H9 (cell line): Measurements from ENCODE around the gene DERA. TPM values are rescaled to one million over a fixed set of nuclear protein-coding genes. Genes with fewer than 3 reads are reported as not detected.

Source experiments
- DNase-seq: peaks from one replicate; pipeline ENCODE4 v3.0.0-alpha.2; 2017
- H2AFZ ChIP-seq: one replicate; pipeline ENCODE4 v1.6.1; 2013; ENCODE audit warnings: mild to moderate bottlenecking, low read length, control low read depth, moderate library complexity
- H2AK5ac ChIP-seq: 2 replicates; pipeline ENCODE4 v1.6.1; 2013; ENCODE audit warnings: low read length, control low read depth, mixed read lengths; ENCODE audit not compliant: insufficient read length
- H2BK120ac ChIP-seq: one replicate; pipeline ENCODE4 v1.6.1; 2013; ENCODE audit warnings: low read depth, mild to moderate bottlenecking, low read length, control low read depth, inconsistent platforms; ENCODE audit not compliant: poor library complexity, severe bottlenecking
- H2BK12ac ChIP-seq: 2 replicates; pipeline ENCODE4 v1.6.1; 2013; ENCODE audit warnings: low read length, control low read depth, mixed read lengths, low read depth; ENCODE audit not compliant: insufficient read length
- H2BK15ac ChIP-seq: 2 replicates; pipeline ENCODE4 v1.6.1; 2013; ENCODE audit warnings: low read depth, low read length, control low read depth
- H2BK20ac ChIP-seq: one replicate; pipeline ENCODE4 v1.6.1; 2013; ENCODE audit warnings: low read depth, mild to moderate bottlenecking, low read length, control low read depth, inconsistent platforms; ENCODE audit not compliant: poor library complexity, severe bottlenecking
- H2BK5ac ChIP-seq: 2 replicates; pipeline ENCODE4 v1.6.1; 2013; ENCODE audit warnings: low read length, control low read depth, mixed read lengths; ENCODE audit not compliant: insufficient read length
- H3K14ac ChIP-seq: 2 replicates; pipeline ENCODE4 v1.6.1; 2013; ENCODE audit warnings: low read length, control low read depth; ENCODE audit not compliant: insufficient read depth
- H3K18ac ChIP-seq: 2 replicates; pipeline ENCODE4 v1.6.1; 2013; ENCODE audit warnings: low read depth, mild to moderate bottlenecking, mixed read lengths, low read length, control low read depth; ENCODE audit not compliant: insufficient read length
- H3K23ac ChIP-seq: 2 replicates; pipeline ENCODE4 v1.6.1; 2013; ENCODE audit warnings: low read length, control low read depth, mixed read lengths, low read depth; ENCODE audit not compliant: insufficient read length
- H3K23me2 ChIP-seq: 2 replicates; pipeline ENCODE4 v1.6.1; 2013; ENCODE audit warnings: low read depth, mild to moderate bottlenecking, mixed read lengths, low read length, control low read depth; ENCODE audit not compliant: insufficient read length, poor library complexity, severe bottlenecking
- H3K27ac ChIP-seq: 2 replicates; pipeline ENCODE4 v1.5.1; 2013; ENCODE audit warnings: low read length, control low read depth, mixed read lengths, low read depth; ENCODE audit not compliant: insufficient read length
- H3K27me3 ChIP-seq: 2 replicates; pipeline ENCODE4 v1.6.1; 2013; ENCODE audit warnings: low read length, control low read depth, inconsistent platforms; ENCODE audit not compliant: insufficient read depth
- H3K4ac ChIP-seq: 2 replicates; pipeline ENCODE4 v1.6.1; 2013; ENCODE audit warnings: low read depth, mild to moderate bottlenecking, control low read depth, inconsistent platforms, low read length, moderate library complexity
- H3K4me1 ChIP-seq: 2 replicates; pipeline ENCODE4 v1.6.1; 2013; ENCODE audit warnings: low read length, control low read depth, inconsistent platforms; ENCODE audit not compliant: insufficient read depth
- H3K4me2 ChIP-seq: 2 replicates; pipeline ENCODE4 v1.6.1; 2013; ENCODE audit warnings: low read length, control low read depth, mixed read lengths; ENCODE audit not compliant: insufficient read length, insufficient read depth
- H3K56ac ChIP-seq: 2 replicates; pipeline ENCODE4 v1.6.1; 2013; ENCODE audit warnings: low read depth, mild to moderate bottlenecking, mixed read lengths, low read length, control low read depth; ENCODE audit not compliant: insufficient read length
- H3K79me1 ChIP-seq: 2 replicates; pipeline ENCODE4 v1.6.1; 2013; ENCODE audit warnings: low read depth, mild to moderate bottlenecking, moderate library complexity, low read length, control low read depth, inconsistent platforms; ENCODE audit not compliant: insufficient read depth, poor library complexity, severe bottlenecking
- H3K79me2 ChIP-seq: 2 replicates; pipeline ENCODE4 v1.6.1; 2013; ENCODE audit warnings: low read length, control low read depth, inconsistent platforms; ENCODE audit not compliant: insufficient read depth
- H3K9ac ChIP-seq: 2 replicates; pipeline ENCODE4 v1.6.1; 2013; ENCODE audit warnings: low read length, control low read depth, mixed read lengths; ENCODE audit not compliant: insufficient read length; ENCODE audit errors: extremely low read depth
- H3K9me3 ChIP-seq: one replicate; pipeline ENCODE4 v1.6.1; 2013; ENCODE audit warnings: low read depth, low read length, inconsistent platforms; ENCODE audit not compliant: control insufficient read depth
- H3T11ph ChIP-seq: one replicate; pipeline ENCODE4 v1.6.1; 2013; ENCODE audit warnings: mild to moderate bottlenecking, low read length, control low read depth, inconsistent platforms
- H4K20me1 ChIP-seq: one replicate; pipeline ENCODE4 v1.6.1; 2013; ENCODE audit not compliant: control insufficient read depth, insufficient read length, insufficient read depth
- H4K5ac ChIP-seq: 2 replicates; pipeline ENCODE4 v1.6.1; 2013; ENCODE audit warnings: low read depth, mild to moderate bottlenecking, mixed read lengths, low read length, control low read depth; ENCODE audit not compliant: insufficient read length
- H4K8ac ChIP-seq: replicated peaks from 2 replicates; pipeline ENCODE4 v1.6.1; 2013; ENCODE audit warnings: low read length, control low read depth, mixed read lengths, low read depth; ENCODE audit not compliant: insufficient read length
- H4K91ac ChIP-seq: 2 replicates; pipeline ENCODE4 v1.6.1; 2013; ENCODE audit warnings: low read depth, mild to moderate bottlenecking, moderate library complexity, mixed read lengths, low read length, control low read depth; ENCODE audit not compliant: insufficient read length
- H3K27ac Mint-ChIP-seq, 3 experiments: 2 replicates in 2 of 3; 3 replicates in 1 of 3; pipeline ENCODE4 v1.8.0; 2020 to 2021; ENCODE audit warnings: mixed read lengths in 3 of 3, mild to moderate bottlenecking in 1 of 3, moderate library complexity in 1 of 3
- H3K27me3 Mint-ChIP-seq: 2 replicates; pipeline ENCODE4 v1.8.0; 2021; ENCODE audit warnings: low read depth, mild to moderate bottlenecking, moderate library complexity, mixed read lengths
- H3K36me3 Mint-ChIP-seq, 3 experiments: 2 replicates in 2 of 3; 3 replicates in 1 of 3; pipeline ENCODE4 v1.8.0; 2020 to 2021; ENCODE audit warnings: low read depth in 3 of 3, mixed read lengths in 3 of 3; ENCODE audit not compliant: insufficient read depth in 1 of 3
- H3K4me1 Mint-ChIP-seq, 2 experiments: 2 replicates each; pipeline ENCODE4 v1.8.0; 2020; ENCODE audit warnings: mixed read lengths in 2 of 2
- H3K4me3 Mint-ChIP-seq, 2 experiments: 2 replicates in 1 of 2; 3 replicates in 1 of 2; pipeline ENCODE4 v1.8.0; 2020 to 2021; ENCODE audit warnings: mild to moderate bottlenecking in 2 of 2, mixed read lengths in 2 of 2, moderate library complexity in 1 of 2
- H3K9me3 Mint-ChIP-seq, 2 experiments: 2 replicates in 1 of 2; 3 replicates in 1 of 2; pipeline ENCODE4 v1.8.0; 2020; ENCODE audit warnings: mild to moderate bottlenecking in 2 of 2, mixed read lengths in 2 of 2, moderate library complexity in 1 of 2
- WGBS: extraction: QIAGEN DNeasy Blood & Tissue Kit; methylation state at CpG from one replicate; pipeline ENCODE4 v1.1.7; 2013; ENCODE audit warnings: missing lambda C conversion rate, low lambda C conversion rate, mixed read lengths; ENCODE audit not compliant: insufficient read length; ENCODE audit errors: extremely low coverage; 5-methylcytosine and 5-hydroxymethylcytosine counted together
- total RNA-seq: library from RNA; stranded (reverse); gene quantifications from 2 replicates; pipeline ENCODE4 v1.2.1, GENCODE V29; 2021
- TF ChIP-seq, protein P1 (sequence below): fragments of 200-600 bp; sonication (generic); conservative IDR thresholded peaks from 3 replicates; pipeline ENCODE4 v1.8.0; 2021; ENCODE audit warnings: antibody characterized with exemption, mild to moderate bottlenecking

The DERA gene
- total RNA-seq, 1 experiment from 2014 or later = 20.9 TPM

DNA sequence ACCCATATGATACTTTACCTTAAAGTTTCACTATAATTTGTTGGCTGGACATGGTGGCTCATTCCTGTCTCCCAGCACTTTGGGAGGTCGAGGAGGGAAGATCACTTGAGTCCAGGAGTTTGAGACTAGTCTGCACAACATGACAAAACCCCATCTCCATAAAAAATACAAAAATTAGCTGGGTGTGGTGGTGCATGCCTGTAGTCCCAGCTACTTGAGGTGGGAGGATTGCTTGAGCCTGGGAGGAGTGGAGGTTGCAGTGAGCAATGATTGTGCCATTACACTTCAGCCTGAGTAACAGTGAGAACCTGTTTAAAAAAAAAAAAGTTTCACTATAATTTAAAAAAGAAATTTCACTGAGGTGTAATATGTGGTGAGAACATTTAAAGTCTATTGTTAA is 21.2 kb downstream of the DERA start:
- Mint-ChIP-seq H3K4me1 (peaks cover 24 to 27% of the 10 kb centered on the region in 2 experiments), H3K36me3 (0 out of 7 replicates have a peak, but pooled peaks cover 0 to 1% (median 0%) of the 10 kb centered on the region in 3 experiments), H3K27ac (no peak overlapping the region), H3K27me3 (no peaks in the 10 kb centered on the region), H3K9me3 (no peaks in the 10 kb centered on the region; a peak in 2 of 5 replicates), H3K4me3 (no peak overlapping the region)
- H2BK120ac ChIP-seq = no peak overlapping the region
- H3K79me2 ChIP-seq = no peaks in the 10 kb centered on the region
- no peak overlapping the region for H4K5ac ChIP-seq
- no peaks in the 10 kb centered on the region for H4K20me1 ChIP-seq
- no peak overlapping the region for H2AFZ ChIP-seq
- no peak overlapping the region for H3K9ac ChIP-seq
- H3K4ac ChIP-seq = no peak overlapping the region
- H3K18ac ChIP-seq = no peak overlapping the region
- H4K8ac ChIP-seq = no peak overlapping the region
- H2BK15ac ChIP-seq = no peak overlapping the region
- no peak overlapping the region for H3K56ac ChIP-seq
- H2BK5ac ChIP-seq = no peak overlapping the region
- H3K4me1 ChIP-seq = no peaks in the 10 kb centered on the region; the same call in 1 of the 2 replicates
- H4K91ac ChIP-seq = no peak overlapping the region
- no peak overlapping the region for H2BK20ac ChIP-seq
- no peak overlapping the region for H3K14ac ChIP-seq
- H3K27me3 ChIP-seq = no peaks in the 10 kb centered on the region
- H3K4me2 ChIP-seq = no peak overlapping the region
- no peak overlapping the region for H2BK12ac ChIP-seq
- TF ChIP-seq, protein P1, sequence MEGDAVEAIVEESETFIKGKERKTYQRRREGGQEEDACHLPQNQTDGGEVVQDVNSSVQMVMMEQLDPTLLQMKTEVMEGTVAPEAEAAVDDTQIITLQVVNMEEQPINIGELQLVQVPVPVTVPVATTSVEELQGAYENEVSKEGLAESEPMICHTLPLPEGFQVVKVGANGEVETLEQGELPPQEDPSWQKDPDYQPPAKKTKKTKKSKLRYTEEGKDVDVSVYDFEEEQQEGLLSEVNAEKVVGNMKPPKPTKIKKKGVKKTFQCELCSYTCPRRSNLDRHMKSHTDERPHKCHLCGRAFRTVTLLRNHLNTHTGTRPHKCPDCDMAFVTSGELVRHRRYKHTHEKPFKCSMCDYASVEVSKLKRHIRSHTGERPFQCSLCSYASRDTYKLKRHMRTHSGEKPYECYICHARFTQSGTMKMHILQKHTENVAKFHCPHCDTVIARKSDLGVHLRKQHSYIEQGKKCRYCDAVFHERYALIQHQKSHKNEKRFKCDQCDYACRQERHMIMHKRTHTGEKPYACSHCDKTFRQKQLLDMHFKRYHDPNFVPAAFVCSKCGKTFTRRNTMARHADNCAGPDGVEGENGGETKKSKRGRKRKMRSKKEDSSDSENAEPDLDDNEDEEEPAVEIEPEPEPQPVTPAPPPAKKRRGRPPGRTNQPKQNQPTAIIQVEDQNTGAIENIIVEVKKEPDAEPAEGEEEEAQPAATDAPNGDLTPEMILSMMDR = no peak
- WGBS = no CpG with 5 or more reads among the region's 1 CpG
- no peaks in the 10 kb centered on the region for H3K9me3 ChIP-seq
- no peak for DNase-seq
- H3K27ac ChIP-seq = no peak overlapping the region
- H2AK5ac ChIP-seq = no peak overlapping the region
- H3K23me2 ChIP-seq = no peaks in the 10 kb centered on the region
- no peak overlapping the region for H3T11ph ChIP-seq
- no peak overlapping the region for H3K23ac ChIP-seq
- H3K79me1 ChIP-seq = no peaks in the 10 kb centered on the region
